Psoas muscle (tissue), 8 donors: ENCODE data around the gene FHL3. TPM values are rescaled to one million over a fixed set of nuclear protein-coding genes. Genes with fewer than 3 reads are reported as not detected.
A peak's percentile ranks its signal among the peaks of the same experiment; 100 is the strongest.

ENCODE experiments used
- ATAC-seq, 4 donors: fragments of 200-7000 bp; cut with Tn5 transposase; one replicate each; pipeline ENCODE4 v1.9.1; 2020; ENCODE audit warnings: moderate library complexity in 3 of 4, mild to moderate bottlenecking in 2 of 4
- DNase-seq, 2 donors: peaks; one replicate each; pipeline ENCODE4 v3.0.0-alpha.2; 2020
- H3K27ac ChIP-seq: fragments of 200-600 bp; one replicate; pipeline ENCODE4 v1.8.0; 2022
- H3K27me3 ChIP-seq, 3 donors: fragments of 200-600 bp in 1 of 3; one replicate each; pipeline versions ENCODE4 v1.6.1 to v1.8.0; 2013 to 2022; ENCODE audit warnings: low read length in 2 of 3, mild to moderate bottlenecking in 2 of 3, moderate library complexity in 1 of 3; ENCODE audit not compliant: insufficient read depth in 3 of 3
- H3K36me3 ChIP-seq, 2 donors: fragments of 200-600 bp in 1 of 2; one replicate each; pipeline versions ENCODE4 v1.6.1 to v1.8.0; 2013 to 2022; ENCODE audit warnings: low read depth in 1 of 2, mild to moderate bottlenecking in 1 of 2, moderate library complexity in 1 of 2; ENCODE audit not compliant: insufficient read depth in 1 of 2
- H3K4me1 ChIP-seq: fragments of 200-600 bp; one replicate; pipeline ENCODE4 v1.8.0; 2022
- H3K4me3 ChIP-seq: fragments of 200-600 bp; one replicate; pipeline ENCODE4 v1.8.0; 2022; ENCODE audit warnings: mild to moderate bottlenecking
- H3K9me3 ChIP-seq: fragments of 200-600 bp; one replicate; pipeline ENCODE4 v1.8.0; 2022
- WGBS, 3 donors: extraction: QIAGEN DNeasy Blood & Tissue Kit; methylation state at CpG; one replicate each; pipeline versions ENCODE4 v1.1.6 to v1.1.7; 2013; 5-methylcytosine and 5-hydroxymethylcytosine counted together
- intact Hi-C, 2 donors: fragments of 100-400 bp; cut with DNase I; formaldehyde crosslinking; loops; one replicate each; pipeline versions ENCODE4 v1.11.0 to v1.14.2; 2022
- long read RNA-seq, 2 donors: library from polyadenylated mRNA; unstranded; transcript quantifications; one replicate each; pipeline ENCODE4 v2.0.0, GENCODE V29; 2021
- polyA plus RNA-seq, 3 donors: library from polyadenylated mRNA; stranded (reverse); fragments of 200-250 nt; gene quantifications; one replicate each; pipeline ENCODE4 v1.2.3, GENCODE V29; 2013
- total RNA-seq, 4 donors: library from RNA; stranded (reverse); fragmentation: NEBNext Ultra II Directional in 2 of 4; extraction: Animal tissue kit (Norgen Biotek cat#: 25700) in 2 of 4; gene quantifications; one replicate each; pipeline versions ENCODE4 v1.2.1 to v1.2.4, GENCODE V29; 2021 to 2023
- TF ChIP-seq, protein P1 (sequence below): fragments of 200-600 bp; IDR thresholded peaks from one replicate; pipeline ENCODE4 v1.8.0; 2022; ENCODE audit warnings: antibody characterized with exemption
- donor health status: healthy with polysubstance abuse.
- donor health status: DM: no; HTN: no; CAD: no; lungs with moderate emphysema.
- donor health status: Bipolar disorder and iron deficiency.
- donor health status: healthy.
- donor health status: DM: yes; HTN: yes; CAD: no.
- donor health status: DM: no; HTN: no; CAD: no.
- donor health status: DM: no; HTN: no; CAD: no.
- donor health status: DM: yes; HTN: yes; CAD: no.

Gene FHL3, protein sequence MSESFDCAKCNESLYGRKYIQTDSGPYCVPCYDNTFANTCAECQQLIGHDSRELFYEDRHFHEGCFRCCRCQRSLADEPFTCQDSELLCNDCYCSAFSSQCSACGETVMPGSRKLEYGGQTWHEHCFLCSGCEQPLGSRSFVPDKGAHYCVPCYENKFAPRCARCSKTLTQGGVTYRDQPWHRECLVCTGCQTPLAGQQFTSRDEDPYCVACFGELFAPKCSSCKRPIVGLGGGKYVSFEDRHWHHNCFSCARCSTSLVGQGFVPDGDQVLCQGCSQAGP
- total RNA-seq: 1,000 to 10,000 TPM in 1 of 4 donors, 100 to 1,000 TPM in 3; 236 to 1,187 (median 448) TPM
- 100 to 1,000 TPM in 2 of 3 donors, 10 to 100 TPM in 1; 41.6 to 905 (median 582) TPM for polyA plus RNA-seq
- long read RNA-seq, donor 1, transcript FHL3-203 (6 exons, 1,091 nt): minor isoform, 7 of 83 reads
- long read RNA-seq, donor 1, transcript FHL3-201 (6 exons, 1,647 nt): major isoform, 59 of 83 reads
- long read RNA-seq, donor 1, partial matches to known transcripts: 5 of 83 reads
- long read RNA-seq, donor 1, other reads (novel, unspliced or antisense): 12 of 83 reads
- long read RNA-seq, donor 2, transcript FHL3-205 (5 exons, 1,468 nt): minor isoform, 18 of 996 reads
- long read RNA-seq, donor 2, transcript FHL3-201 (6 exons, 1,647 nt): major isoform, 620 of 996 reads
- long read RNA-seq, donor 2, transcript FHL3-203 (6 exons, 1,091 nt): minor isoform, 138 of 996 reads
- long read RNA-seq, donor 2, transcript FHL3-202 (4 exons, 882 nt): minor isoform, 7 of 996 reads
- long read RNA-seq, donor 2, partial matches to known transcripts: 120 of 996 reads
- long read RNA-seq, donor 2, other reads (novel, unspliced or antisense): 93 of 996 reads

GRCh38 chr1:38005195-38006007 is at the start of gene FHL3:
Gene FHL3 (minus strand): TSS chr1:38005514. CDS start chr1:37999412, 6,102 bp downstream.
- DNase-seq (peak; percentile 86 to 94), ATAC-seq (peak; percentile 37 to 45 (median 40))
- H3K27me3 ChIP-seq: no peaks in the 10 kb centered on the region
- H3K4me1 ChIP-seq: peaks cover 61% of the 10 kb centered on the region
- peak within 1 kb of the TSS; percentile 84 for H3K4me3 ChIP-seq
- intact Hi-C loops: no loop called here
- TF ChIP-seq, protein P1, sequence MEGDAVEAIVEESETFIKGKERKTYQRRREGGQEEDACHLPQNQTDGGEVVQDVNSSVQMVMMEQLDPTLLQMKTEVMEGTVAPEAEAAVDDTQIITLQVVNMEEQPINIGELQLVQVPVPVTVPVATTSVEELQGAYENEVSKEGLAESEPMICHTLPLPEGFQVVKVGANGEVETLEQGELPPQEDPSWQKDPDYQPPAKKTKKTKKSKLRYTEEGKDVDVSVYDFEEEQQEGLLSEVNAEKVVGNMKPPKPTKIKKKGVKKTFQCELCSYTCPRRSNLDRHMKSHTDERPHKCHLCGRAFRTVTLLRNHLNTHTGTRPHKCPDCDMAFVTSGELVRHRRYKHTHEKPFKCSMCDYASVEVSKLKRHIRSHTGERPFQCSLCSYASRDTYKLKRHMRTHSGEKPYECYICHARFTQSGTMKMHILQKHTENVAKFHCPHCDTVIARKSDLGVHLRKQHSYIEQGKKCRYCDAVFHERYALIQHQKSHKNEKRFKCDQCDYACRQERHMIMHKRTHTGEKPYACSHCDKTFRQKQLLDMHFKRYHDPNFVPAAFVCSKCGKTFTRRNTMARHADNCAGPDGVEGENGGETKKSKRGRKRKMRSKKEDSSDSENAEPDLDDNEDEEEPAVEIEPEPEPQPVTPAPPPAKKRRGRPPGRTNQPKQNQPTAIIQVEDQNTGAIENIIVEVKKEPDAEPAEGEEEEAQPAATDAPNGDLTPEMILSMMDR: no peak
- H3K36me3 ChIP-seq: peaks cover 0 to 7% of the 10 kb centered on the region in 2 donors
- H3K27ac ChIP-seq: peak within 1 kb of the TSS; percentile 98
- 1 to 3% (median 2%) methylated on average over 22 to 83 of the region's 83 CpGs for WGBS, 3 donors
- H3K9me3 ChIP-seq: no peaks in the 10 kb centered on the region

GRCh38 chr1:38053416-38054091 is 48.2 kb upstream of the FHL3 start:
- no peak for ATAC-seq
- TF ChIP-seq, protein P1: no peak
- 69 to 76% (median 73%) methylated on average over 7 of the region's 7 CpGs for WGBS, 3 donors
- no peak for DNase-seq
- Histone ChIP-seq H3K4me3 (no peak overlapping the region), H3K27ac (no peak overlapping the region), H3K4me1 (no peaks in the 10 kb centered on the region), H3K27me3 (peaks cover 0 to 5% (median 0%) of the 10 kb centered on the region in 3 donors), H3K9me3 (no peaks in the 10 kb centered on the region), H3K36me3 (no peaks in the 10 kb centered on the region)
- intact Hi-C loops: no loop called here

GRCh38 chr1:38052750-38053415 is 47.6 kb upstream of the FHL3 start:
- ATAC-seq: no peak
- Histone ChIP-seq H3K36me3 (no peaks in the 10 kb centered on the region), H3K4me1 (no peaks in the 10 kb centered on the region), H3K27ac (no peak overlapping the region), H3K4me3 (no peak overlapping the region), H3K27me3 (peaks cover 0 to 7% (median 0%) of the 10 kb centered on the region in 3 donors), H3K9me3 (no peaks in the 10 kb centered on the region)
- TF ChIP-seq, protein P1: no peak
- no peak for DNase-seq
- 55 to 60% (median 58%) methylated on average over 3 of the region's 3 CpGs for WGBS, 3 donors
- intact Hi-C loops: no loop called here
